Iris pigment epithelial cell (primary cell): ENCODE data around the gene HNRNPA2B1.
A peak's percentile ranks its signal among the peaks of the same experiment; 100 is the strongest.
"Not testable (repeated sequence)": the region's sequence is repeated elsewhere in the genome, so short reads cannot be mapped to it uniquely, and the experiment has no call there.

Experiments used
- DNase-seq: peaks from one replicate; pipeline ENCODE4 v3.0.0-alpha.2; 2011; ENCODE audit warnings: low read depth

HNRNPA2B1 gene

GRCh38 chr7:26184281-26185101 lies 16.1 kb downstream of the HNRNPA2B1 start:
- DNase-seq: not testable (repeated sequence)

- DNase-seq: no peak
These were observed 16.8 kb downstream of the HNRNPA2B1 start for GRCh38 chr7:26183545-26184280.

GRCh38 chr7:26182706-26183105 lies 17.8 kb downstream of the HNRNPA2B1 start:
- no peak for DNase-seq

- DNase-seq: no peak
These were observed 18.3 kb downstream of the HNRNPA2B1 start for GRCh38 chr7:26182283-26182682.

- DNase-seq: no peak
These were observed 18.9 kb downstream of the HNRNPA2B1 start for GRCh38 chr7:26181474-26182227.

- DNase-seq: no peak
These were observed 19.8 kb downstream of the HNRNPA2B1 start for GRCh38 chr7:26180792-26181198.

- no peak for DNase-seq
These were observed 20.6 kb downstream of the HNRNPA2B1 start for GRCh38 chr7:26179826-26180497.

- no peak for DNase-seq
These were observed 21.1 kb downstream of the HNRNPA2B1 start for GRCh38 chr7:26179422-26179821.

GRCh38 chr7:26178272-26178960 lies 22.1 kb downstream of the HNRNPA2B1 start:
- DNase-seq: no peak

GRCh38 chr7:26177269-26177668 lies 23.3 kb downstream of the HNRNPA2B1 start:
- DNase-seq: not testable (repeated sequence)

GRCh38 chr7:26176696-26177095 lies 23.9 kb downstream of the HNRNPA2B1 start:
- DNase-seq: not testable (repeated sequence)

- not testable (repeated sequence) for DNase-seq
These were observed 24.6 kb downstream of the HNRNPA2B1 start for GRCh38 chr7:26175903-26176302.

- DNase-seq: no peak
These were observed 28.5 kb downstream of the HNRNPA2B1 start for GRCh38 chr7:26172048-26172447.

GRCh38 chr7:26171601-26172000 lies 28.9 kb downstream of the HNRNPA2B1 start:
- DNase-seq: no peak

- peak; percentile 47 for DNase-seq
These were observed 29.9 kb downstream of the HNRNPA2B1 start for GRCh38 chr7:26170663-26171062.

GRCh38 chr7:26169271-26169670 lies 31.3 kb downstream of the HNRNPA2B1 start:
- no peak for DNase-seq

GRCh38 chr7:26168458-26169023 lies 32.0 kb downstream of the HNRNPA2B1 start:
- DNase-seq: no peak

GRCh38 chr7:26167303-26167934 lies 33.1 kb downstream of the HNRNPA2B1 start:
- no peak for DNase-seq

GRCh38 chr7:26166684-26167266 lies 33.8 kb downstream of the HNRNPA2B1 start:
- no peak for DNase-seq
